ENCODE data around the gene PRKN. TPM values are rescaled to one million over a fixed set of nuclear protein-coding genes. Genes with fewer than 3 reads are reported as not detected.
"Not testable (repeated sequence)": the region's sequence is repeated elsewhere in the genome, so short reads cannot be mapped to it uniquely, and the experiment has no call there.

PRKN gene
- total RNA-seq, 1 donor from 2014 or later = 2.6 TPM

GRCh38 chr6:162409741-162410691 lies 317.6 kb downstream of the PRKN start:
- Histone ChIP-seq H3K27me3 (no peaks in the 10 kb centered on the region), H3K27ac (no peak overlapping the region), H3K4me3 (no peak overlapping the region), H3K9me3 (no peaks in the 10 kb centered on the region), H3K36me3 (no peaks in the 10 kb centered on the region), H3K4me1 (no peaks in the 10 kb centered on the region)
- DNase-seq (ENCODE audit: low spot score in 2 of 2) = no peak
- intact Hi-C loops (cut with DNase I) = no loop called here
- TF ChIP-seq CTCF (IDR thresholded peaks at IDR 0.05) = no peak

GRCh38 chr6:162408826-162409535 lies 318.6 kb downstream of the PRKN start:
- TF ChIP-seq CTCF (IDR thresholded peaks at IDR 0.05) = no peak
- Histone ChIP-seq H3K4me3 (no peak overlapping the region), H3K9me3 (no peaks in the 10 kb centered on the region), H3K27ac (no peak overlapping the region), H3K4me1 (no peaks in the 10 kb centered on the region), H3K27me3 (no peaks in the 10 kb centered on the region), H3K36me3 (no peaks in the 10 kb centered on the region)
- intact Hi-C loops (cut with DNase I) = no loop called here
- no peak for DNase-seq (ENCODE audit: low spot score in 2 of 2)

GRCh38 chr6:162404951-162405350 lies 322.6 kb downstream of the PRKN start:
- TF ChIP-seq CTCF (IDR thresholded peaks at IDR 0.05) = no peak
- no peaks in the 10 kb centered on the region for H3K27me3 ChIP-seq
- H3K9me3 ChIP-seq = peaks cover 0 to under 1% of the 10 kb centered on the region in 2 donors
- intact Hi-C loops (cut with DNase I) = no loop called here
- H3K36me3 ChIP-seq = no peaks in the 10 kb centered on the region
- no peak overlapping the region for H3K4me3 ChIP-seq
- no peak for DNase-seq (ENCODE audit: low spot score in 2 of 2)
- H3K4me1 ChIP-seq = no peaks in the 10 kb centered on the region
- H3K27ac ChIP-seq = no peak overlapping the region

- intact Hi-C loops (cut with DNase I) = no loop called here
- no peak for TF ChIP-seq CTCF (IDR thresholded peaks at IDR 0.05)
- no peak overlapping the region for H3K27ac ChIP-seq
- peaks cover 0 to 6% of the 10 kb centered on the region in 2 donors for H3K9me3 ChIP-seq
- H3K4me1 ChIP-seq = no peaks in the 10 kb centered on the region
- H3K4me3 ChIP-seq = no peak overlapping the region
- DNase-seq (ENCODE audit: low spot score in 2 of 2) = no peak
- H3K27me3 ChIP-seq = no peaks in the 10 kb centered on the region
- no peaks in the 10 kb centered on the region for H3K36me3 ChIP-seq
Measured at GRCh38 chr6:162403031-162403430, 324.5 kb downstream of the PRKN start.

GRCh38 chr6:162395181-162395580 lies 332.4 kb downstream of the PRKN start:
- no peaks in the 10 kb centered on the region for H3K4me1 ChIP-seq
- no peaks in the 10 kb centered on the region for H3K27me3 ChIP-seq
- intact Hi-C loops (cut with DNase I) = no loop called here
- DNase-seq (ENCODE audit: low spot score in 2 of 2) = no peak
- H3K27ac ChIP-seq = no peak overlapping the region
- no peaks in the 10 kb centered on the region for H3K36me3 ChIP-seq
- no peak for TF ChIP-seq CTCF (IDR thresholded peaks at IDR 0.05)
- H3K4me3 ChIP-seq = no peak overlapping the region
- H3K9me3 ChIP-seq = peaks cover 0 to 6% of the 10 kb centered on the region in 2 donors

- not testable (repeated sequence) for H3K27me3 ChIP-seq; H3K27ac ChIP-seq; H3K9me3 ChIP-seq; DNase-seq (ENCODE audit: low spot score in 2 of 2); H3K36me3 ChIP-seq; H3K4me3 ChIP-seq
- H3K4me1 ChIP-seq = peaks cover 0 to 24% of the 10 kb centered on the region in 2 donors
- intact Hi-C loops (cut with DNase I) = loop anchor here (2.0 kb wide), 1 partner anchor 14 kb away; no protein-coding TSS in a partner anchor
Measured at GRCh38 chr6:162390961-162391811, 336.4 kb downstream of the PRKN start.
